Spleen (tissue), 11 donors: Measurements from ENCODE around the gene SLC37A3. TPM values are rescaled to one million over a fixed set of nuclear protein-coding genes. Genes with fewer than 3 reads are reported as not detected.

Experiments used
- DNase-seq: peaks from one replicate; pipeline ENCODE4 v3.0.0-alpha.2; 2020
- H3K27ac ChIP-seq, 8 donors: fragments of 200-600 bp; sonication (generic) in 7 of 8; 1 replicate in 4 of 8; 2 replicates in 4 of 8; pipeline versions ENCODE4 v1.5.0 to v1.8.0; 2016 to 2021; ENCODE audit warnings: inconsistent platforms in 4 of 8, mild to moderate bottlenecking in 4 of 8, moderate library complexity in 1 of 8
- H3K27me3 ChIP-seq, 7 donors: fragments of 200-600 bp; sonication (generic) in 6 of 7; replicated peaks in 1 of 7; 1 replicate in 4 of 7; 2 replicates in 3 of 7; pipeline versions ENCODE4 v1.5.0 to v1.8.0; 2016 to 2021; ENCODE audit warnings: inconsistent platforms in 3 of 7, mild to moderate bottlenecking in 1 of 7
- H3K36me3 ChIP-seq, 6 donors: fragments of 200-600 bp; sonication (generic) in 5 of 6; 1 replicate in 4 of 6; 2 replicates in 2 of 6; pipeline versions ENCODE4 v1.5.0 to v1.8.0; 2016 to 2021; ENCODE audit warnings: inconsistent platforms in 2 of 6
- H3K4me1 ChIP-seq, 6 donors: fragments of 200-600 bp; sonication (generic) in 5 of 6; 1 replicate in 3 of 6; 2 replicates in 3 of 6; pipeline versions ENCODE4 v1.5.0 to v1.8.0; 2016 to 2021; ENCODE audit warnings: inconsistent platforms in 3 of 6
- H3K4me3 ChIP-seq, 8 donors: fragments of 200-600 bp; sonication (generic) in 7 of 8; 1 replicate in 4 of 8; 2 replicates in 4 of 8; pipeline versions ENCODE4 v1.5.0 to v1.8.0; 2016 to 2021; ENCODE audit warnings: inconsistent platforms in 4 of 8, mild to moderate bottlenecking in 4 of 8, moderate library complexity in 2 of 8
- H3K9me3 ChIP-seq, 8 donors: fragments of 200-600 bp; sonication (generic) in 7 of 8; 1 replicate in 4 of 8; 2 replicates in 4 of 8; pipeline versions ENCODE4 v1.5.0 to v1.8.0; 2016 to 2021; ENCODE audit warnings: inconsistent platforms in 4 of 8
- POLR2A ChIP-seq, 3 donors: fragments of 450-650 bp; IDR thresholded peaks; one replicate each; pipeline ENCODE4 v1.5.1; 2017; ENCODE audit warnings: antibody characterized with exemption in 3 of 3, mild to moderate bottlenecking in 1 of 3
- POLR2AphosphoS5 ChIP-seq, 3 donors: sonication (generic); formaldehyde crosslinking; IDR thresholded peaks; one replicate each; pipeline ENCODE4 v1.5.1; 2017; ENCODE audit warnings: antibody characterized with exemption in 3 of 3
- WGBS, 5 donors: extraction: QIAGEN DNeasy Blood & Tissue Kit in 3 of 5; methylation state at CpG; one replicate each; pipeline versions ENCODE4 v1.1.5 to v1.1.7; 2013 to 2018; 5-methylcytosine and 5-hydroxymethylcytosine counted together
- intact Hi-C: fragments of 100-400 bp; cut with DNase I; formaldehyde crosslinking; loops from one replicate; pipeline ENCODE4 v1.15.0; 2023; ENCODE audit warnings: low total_unique reads
- polyA plus RNA-seq, 3 donors: library from polyadenylated mRNA; stranded (reverse); fragments of 200-250 nt; gene quantifications; one replicate each; pipeline ENCODE4 v1.2.1, GENCODE V29; 2013
- total RNA-seq, 7 donors: library from RNA; depleted of rRNA in 3 of 7; stranded (reverse); fragments of >200 nt in 3 of 7; fragmentation: NEBNext Ultra II Directional in 4 of 7; extraction: Animal tissue kit (Norgen Biotek cat#: 25700) in 4 of 7; gene quantifications; one replicate each; pipeline versions ENCODE4 v1.1.0 to v1.2.1, GENCODE V29; 2016 to 2021
- TF ChIP-seq, protein P1 (sequence below), 11 experiments: fragments of 200-600 bp in 7 of 11; fragments of 450-650 bp in 4 of 11; sonication (generic) in 4 of 11; IDR thresholded peaks in 8 of 11; conservative IDR thresholded peaks in 3 of 11; 1 replicate in 7 of 11; 2 replicates in 4 of 11; pipeline versions ENCODE4 v1.4.0 to v1.8.0; 2016 to 2021; ENCODE audit warnings: antibody characterized with exemption in 11 of 11, inconsistent platforms in 4 of 11, mild to moderate bottlenecking in 1 of 11
- donor health status: healthy with polysubstance abuse.
- donor health status: DM: no; HTN: no; CAD: no; lungs with moderate emphysema.
- donor health status: DM: no; HTN: no; CAD: no.
- donor health status: Bipolar disorder and iron deficiency.
- donor health status: healthy.
- donor health status: DM: no; HTN: no; CAD: no.
- donor health status: DM: yes; HTN: yes; CAD: no.

Gene SLC37A3
- total and polyA plus RNA-seq, 10 donors: 8.0 to 71.9 (median 37.8) TPM

DNA sequence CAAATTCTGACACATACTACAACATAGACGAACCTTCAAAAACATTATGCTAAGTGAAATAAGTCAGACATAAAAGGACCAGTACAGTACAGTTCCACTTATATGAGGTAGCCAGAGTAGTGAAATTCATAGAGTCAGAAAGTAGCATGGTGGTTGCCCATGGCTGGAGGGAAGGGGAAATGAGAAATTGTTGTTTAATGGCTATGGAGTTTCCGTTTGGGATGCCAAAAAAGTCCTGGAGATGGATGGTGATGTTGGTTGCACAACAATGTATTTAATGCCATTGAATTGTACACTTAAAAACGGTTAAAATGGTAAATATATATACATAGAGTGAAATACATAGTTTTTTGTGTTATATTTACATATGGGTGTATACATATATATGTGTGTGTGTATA lies 2.1 kb upstream of the SLC37A3 start:
- WGBS, 5 donors: 80 to 94% (median 87%) methylated on average over 3 of the region's 3 CpGs
- intact Hi-C loops: no loop called here

DNA sequence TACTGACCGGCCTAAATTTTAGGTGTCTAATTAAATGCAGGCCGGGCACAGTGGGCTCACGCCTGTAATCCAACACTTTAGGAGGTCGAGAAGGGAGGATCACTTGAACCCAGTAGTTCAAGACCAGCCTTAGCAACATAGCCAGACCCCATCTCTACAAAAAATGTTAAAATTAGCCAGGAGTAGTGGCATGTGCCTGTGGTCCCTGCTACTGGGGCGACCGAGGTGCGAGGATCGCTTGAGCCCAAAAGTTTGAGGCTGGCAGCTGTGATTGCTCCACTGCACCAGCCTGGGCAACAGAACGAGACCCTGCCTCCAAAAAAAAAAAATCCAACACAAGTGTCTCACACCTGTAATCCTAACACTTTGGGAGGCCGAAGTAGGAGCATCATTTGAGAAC lies 491 bp upstream of the SLC37A3 start:
- Histone ChIP-seq H3K36me3 (no peaks in the 10 kb centered on the region), H3K27me3 (peaks cover 0 to 2% (median 0%) of the 10 kb centered on the region in 7 donors), H3K4me3 (peak overlapping the region in 7 of 8 donors; percentile 79 to 95 (median 85)), H3K4me1 (peaks cover 4 to 61% (median 32%) of the 10 kb centered on the region in 6 donors), H3K27ac (no peak overlapping the region), H3K9me3 (no peaks in the 10 kb centered on the region)
- 68 to 77% (median 72%) methylated on average over 10 of the region's 10 CpGs for WGBS, 5 donors
- no peak for DNase-seq
- no peak for TF ChIP-seq POLR2AphosphoS5 (IDR thresholded peaks at IDR 0.05)
- no peak for TF ChIP-seq POLR2A (IDR thresholded peaks at IDR 0.05)
- TF ChIP-seq, protein P1, sequence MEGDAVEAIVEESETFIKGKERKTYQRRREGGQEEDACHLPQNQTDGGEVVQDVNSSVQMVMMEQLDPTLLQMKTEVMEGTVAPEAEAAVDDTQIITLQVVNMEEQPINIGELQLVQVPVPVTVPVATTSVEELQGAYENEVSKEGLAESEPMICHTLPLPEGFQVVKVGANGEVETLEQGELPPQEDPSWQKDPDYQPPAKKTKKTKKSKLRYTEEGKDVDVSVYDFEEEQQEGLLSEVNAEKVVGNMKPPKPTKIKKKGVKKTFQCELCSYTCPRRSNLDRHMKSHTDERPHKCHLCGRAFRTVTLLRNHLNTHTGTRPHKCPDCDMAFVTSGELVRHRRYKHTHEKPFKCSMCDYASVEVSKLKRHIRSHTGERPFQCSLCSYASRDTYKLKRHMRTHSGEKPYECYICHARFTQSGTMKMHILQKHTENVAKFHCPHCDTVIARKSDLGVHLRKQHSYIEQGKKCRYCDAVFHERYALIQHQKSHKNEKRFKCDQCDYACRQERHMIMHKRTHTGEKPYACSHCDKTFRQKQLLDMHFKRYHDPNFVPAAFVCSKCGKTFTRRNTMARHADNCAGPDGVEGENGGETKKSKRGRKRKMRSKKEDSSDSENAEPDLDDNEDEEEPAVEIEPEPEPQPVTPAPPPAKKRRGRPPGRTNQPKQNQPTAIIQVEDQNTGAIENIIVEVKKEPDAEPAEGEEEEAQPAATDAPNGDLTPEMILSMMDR (IDR thresholded peaks at IDR 0.05 in 8 of 11, conservative IDR thresholded peaks at IDR 0.05 in 3 of 11): no peak
- intact Hi-C loops: no loop called here

More for the DNA sequence above, 2.1 kb upstream of the SLC37A3 start:
- DNase-seq: no peak
- H3K4me1 ChIP-seq: peaks cover 4 to 70% (median 40%) of the 10 kb centered on the region in 6 donors
- H3K4me3 ChIP-seq: no peak overlapping the region
- peaks cover 0 to 5% (median 0%) of the 10 kb centered on the region in 7 donors for H3K27me3 ChIP-seq
- H3K36me3 ChIP-seq: no peaks in the 10 kb centered on the region
- no peaks in the 10 kb centered on the region for H3K9me3 ChIP-seq
- H3K27ac ChIP-seq: no peak overlapping the region
- TF ChIP-seq, protein P1 (IDR thresholded peaks at IDR 0.05 in 8 of 11, conservative IDR thresholded peaks at IDR 0.05 in 3 of 11): no peak
- TF ChIP-seq POLR2A (IDR thresholded peaks at IDR 0.05) (no peak), POLR2AphosphoS5 (IDR thresholded peaks at IDR 0.05) (no peak)

DNA sequence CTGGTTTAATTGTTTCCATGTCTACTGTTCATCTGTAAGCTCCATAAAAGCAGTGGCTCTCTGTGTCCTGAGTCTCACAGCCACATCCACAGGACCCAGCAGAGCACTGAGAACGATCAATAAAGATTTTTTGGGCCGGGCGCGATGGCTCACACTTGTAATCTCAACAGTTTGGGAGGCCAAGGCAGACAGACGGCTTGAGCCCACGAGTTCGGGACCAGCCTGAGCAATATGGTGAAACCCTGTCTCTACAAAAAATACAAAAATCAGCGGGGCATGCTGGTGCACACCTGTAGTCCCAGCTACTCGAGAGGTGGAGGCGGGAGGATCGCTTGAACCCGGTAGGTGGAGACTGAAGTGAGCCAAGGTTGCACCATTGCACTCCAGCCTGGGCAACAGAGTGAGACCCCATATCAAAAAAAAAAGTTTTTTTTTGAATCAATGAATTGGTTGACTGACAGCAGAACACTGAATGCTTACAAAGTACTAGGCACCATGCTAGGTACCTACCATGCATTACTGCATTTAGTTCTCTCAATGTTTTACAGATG lies 4.5 kb downstream of the SLC37A3 start:
- WGBS, 5 donors: 95 to 99% (median 97%) methylated on average over 12 of the region's 12 CpGs
- peaks cover 0 to 3% (median 0%) of the 10 kb centered on the region in 6 donors for H3K36me3 ChIP-seq
- no peak overlapping the region for H3K4me3 ChIP-seq
- H3K27ac ChIP-seq: no peak overlapping the region
- no peak for DNase-seq
- TF ChIP-seq POLR2A (IDR thresholded peaks at IDR 0.05): no peak
- no peak for TF ChIP-seq POLR2AphosphoS5 (IDR thresholded peaks at IDR 0.05)
- TF ChIP-seq, protein P1 (IDR thresholded peaks at IDR 0.05 in 8 of 11, conservative IDR thresholded peaks at IDR 0.05 in 3 of 11): no peak
- intact Hi-C loops: no loop called here
- no peaks in the 10 kb centered on the region for H3K27me3 ChIP-seq
- H3K9me3 ChIP-seq: no peaks in the 10 kb centered on the region
- H3K4me1 ChIP-seq: peaks cover 12 to 80% (median 58%) of the 10 kb centered on the region in 6 donors

DNA sequence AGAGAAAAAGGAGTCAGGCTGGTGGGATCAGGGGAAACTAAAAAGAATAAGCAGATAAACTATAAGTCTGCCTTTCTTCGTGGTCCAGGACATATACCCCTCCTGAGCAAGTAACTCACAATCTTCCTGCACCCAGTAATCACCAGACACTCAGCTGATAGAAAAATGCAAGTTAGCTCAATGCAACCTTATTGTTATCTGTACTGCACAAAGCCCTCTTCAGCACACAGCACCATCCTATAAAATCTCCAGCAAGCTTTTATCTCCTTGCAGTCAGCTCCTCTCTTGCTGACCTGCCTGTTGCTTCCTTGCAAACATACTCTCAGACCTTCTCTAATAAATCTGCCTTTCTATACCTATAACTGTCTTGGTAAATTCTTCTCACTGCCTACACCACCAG lies 6.7 kb downstream of the SLC37A3 start:
- 70 to 89% (median 85%) methylated on average over 1 of the region's 1 CpG for WGBS, 5 donors
- DNase-seq: no peak
- intact Hi-C loops: no loop called here
- Histone ChIP-seq H3K27me3 (no peaks in the 10 kb centered on the region), H3K27ac (peak overlapping the region in 4 of 8 donors; percentile 48 to 84 (median 82)), H3K36me3 (peaks cover 0 to 3% (median 0%) of the 10 kb centered on the region in 6 donors), H3K4me1 (peaks cover 8 to 71% (median 41%) of the 10 kb centered on the region in 6 donors), H3K4me3 (no peak overlapping the region), H3K9me3 (no peaks in the 10 kb centered on the region)
- TF ChIP-seq POLR2A (IDR thresholded peaks at IDR 0.05) (no peak), POLR2AphosphoS5 (IDR thresholded peaks at IDR 0.05) (no peak)
- TF ChIP-seq, protein P1 (IDR thresholded peaks at IDR 0.05 in 8 of 11, conservative IDR thresholded peaks at IDR 0.05 in 3 of 11): no peak
